Measurements from ENCODE around the gene SMAD2.

- TF ChIP-seq CTCF (IDR thresholded peaks at IDR 0.05; ENCODE audit: low read length) (no peak), EZH2phosphoT487 (IDR thresholded peaks at IDR 0.05; ENCODE audit: low read length) (no peak)
These were observed 53.6 kb downstream of the SMAD2 start for GRCh38 chr18:47876813-47877212.
